ENCODE measurements around the gene JPH4. TPM values are rescaled to one million over a fixed set of nuclear protein-coding genes. Genes with fewer than 3 reads are reported as not detected.

Gene JPH4
- total RNA-seq, 4 donors from 2014 or later: 0.27 to 0.48 TPM; not detected in 2

DNA sequence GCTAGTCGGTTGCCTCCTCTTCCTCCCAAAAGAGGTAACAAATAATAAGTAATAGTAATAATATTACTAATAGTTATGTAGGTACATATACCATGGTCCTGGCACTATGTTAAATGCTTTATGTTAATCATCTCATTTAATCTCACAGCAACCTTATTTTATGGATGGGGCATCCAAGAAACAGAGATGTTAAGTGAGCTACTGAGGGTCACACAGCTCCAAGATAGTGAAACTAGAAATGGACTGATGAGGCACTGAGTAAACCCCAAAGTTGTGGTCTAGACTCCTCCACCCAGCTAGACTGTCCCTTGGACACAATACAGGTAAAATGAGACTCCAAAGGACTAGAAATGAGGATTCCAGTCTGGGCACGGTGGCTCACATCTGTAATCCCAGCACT is 42.1 kb downstream of the JPH4 start:
- Histone ChIP-seq H3K27ac (no peak overlapping the region), H3K27me3 (no peaks in the 10 kb centered on the region), H3K4me1 (peaks cover 0 to 9% (median 0%) of the 10 kb centered on the region in 4 donors), H3K4me3 (no peak overlapping the region), H3K9me3 (no peaks in the 10 kb centered on the region), H3K36me3 (no peaks in the 10 kb centered on the region)
- intact Hi-C loops (cut with DNase I; ENCODE audit: low total_unique reads): no loop called here
- WGBS, 2 donors (ENCODE audit: low coverage in 1 of 2): 90 to 100% methylated on average over 2 of the region's 2 CpGs
- TF ChIP-seq, protein P1, sequence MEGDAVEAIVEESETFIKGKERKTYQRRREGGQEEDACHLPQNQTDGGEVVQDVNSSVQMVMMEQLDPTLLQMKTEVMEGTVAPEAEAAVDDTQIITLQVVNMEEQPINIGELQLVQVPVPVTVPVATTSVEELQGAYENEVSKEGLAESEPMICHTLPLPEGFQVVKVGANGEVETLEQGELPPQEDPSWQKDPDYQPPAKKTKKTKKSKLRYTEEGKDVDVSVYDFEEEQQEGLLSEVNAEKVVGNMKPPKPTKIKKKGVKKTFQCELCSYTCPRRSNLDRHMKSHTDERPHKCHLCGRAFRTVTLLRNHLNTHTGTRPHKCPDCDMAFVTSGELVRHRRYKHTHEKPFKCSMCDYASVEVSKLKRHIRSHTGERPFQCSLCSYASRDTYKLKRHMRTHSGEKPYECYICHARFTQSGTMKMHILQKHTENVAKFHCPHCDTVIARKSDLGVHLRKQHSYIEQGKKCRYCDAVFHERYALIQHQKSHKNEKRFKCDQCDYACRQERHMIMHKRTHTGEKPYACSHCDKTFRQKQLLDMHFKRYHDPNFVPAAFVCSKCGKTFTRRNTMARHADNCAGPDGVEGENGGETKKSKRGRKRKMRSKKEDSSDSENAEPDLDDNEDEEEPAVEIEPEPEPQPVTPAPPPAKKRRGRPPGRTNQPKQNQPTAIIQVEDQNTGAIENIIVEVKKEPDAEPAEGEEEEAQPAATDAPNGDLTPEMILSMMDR (IDR thresholded peaks at IDR 0.05): no peak
- TF ChIP-seq POLR2AphosphoS5 (IDR thresholded peaks at IDR 0.05): no peak
- TF ChIP-seq POLR2A (IDR thresholded peaks at IDR 0.05): no peak
- TF ChIP-seq EP300 (IDR thresholded peaks at IDR 0.05; ENCODE audit: low read depth): no peak
- in situ Hi-C loops (cut with MboI; ENCODE audit: low pct_ligation_motif_present in 1 of 4, low pct_unique_long_range_greater_than_20kb in 1 of 4, low sequenced_read_pairs in 3 of 4): no loop called here
- DNase-seq: no peak

DNA sequence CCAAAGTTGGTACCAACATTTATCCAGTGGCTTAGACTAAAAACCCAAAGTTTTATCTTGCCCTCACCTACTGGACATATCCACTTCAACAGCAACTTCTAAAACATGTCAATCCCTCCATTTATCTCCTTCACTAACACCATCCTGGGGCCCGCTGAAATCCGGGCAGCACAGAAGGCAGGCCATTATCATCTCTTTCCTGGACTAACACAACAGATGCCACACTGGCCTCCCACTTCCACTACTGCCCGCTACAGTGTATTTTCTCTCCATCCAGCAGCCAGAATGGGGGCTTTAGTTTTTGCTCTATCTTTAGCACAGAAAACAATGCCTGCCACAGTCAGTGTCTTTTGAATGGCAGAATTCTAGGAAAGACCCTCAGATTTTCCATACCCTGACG is 42.6 kb downstream of the JPH4 start:
- Histone ChIP-seq H3K4me3 (no peak overlapping the region), H3K27ac (no peak overlapping the region), H3K36me3 (no peaks in the 10 kb centered on the region), H3K4me1 (peaks cover 0 to 9% (median 0%) of the 10 kb centered on the region in 4 donors), H3K9me3 (no peaks in the 10 kb centered on the region), H3K27me3 (no peaks in the 10 kb centered on the region)
- intact Hi-C loops (cut with DNase I; ENCODE audit: low total_unique reads) (no loop called here), in situ Hi-C loops (cut with MboI; ENCODE audit: low pct_ligation_motif_present in 1 of 4, low pct_unique_long_range_greater_than_20kb in 1 of 4, low sequenced_read_pairs in 3 of 4) (no loop called here)
- DNase-seq: no peak
- 85 to 100% methylated on average over 3 to 4 of the region's 4 CpGs for WGBS, 2 donors (ENCODE audit: low coverage in 1 of 2)
- TF ChIP-seq POLR2AphosphoS5 (IDR thresholded peaks at IDR 0.05): no peak
- TF ChIP-seq POLR2A (IDR thresholded peaks at IDR 0.05): no peak
- TF ChIP-seq, protein P1 (IDR thresholded peaks at IDR 0.05): no peak

DNA sequence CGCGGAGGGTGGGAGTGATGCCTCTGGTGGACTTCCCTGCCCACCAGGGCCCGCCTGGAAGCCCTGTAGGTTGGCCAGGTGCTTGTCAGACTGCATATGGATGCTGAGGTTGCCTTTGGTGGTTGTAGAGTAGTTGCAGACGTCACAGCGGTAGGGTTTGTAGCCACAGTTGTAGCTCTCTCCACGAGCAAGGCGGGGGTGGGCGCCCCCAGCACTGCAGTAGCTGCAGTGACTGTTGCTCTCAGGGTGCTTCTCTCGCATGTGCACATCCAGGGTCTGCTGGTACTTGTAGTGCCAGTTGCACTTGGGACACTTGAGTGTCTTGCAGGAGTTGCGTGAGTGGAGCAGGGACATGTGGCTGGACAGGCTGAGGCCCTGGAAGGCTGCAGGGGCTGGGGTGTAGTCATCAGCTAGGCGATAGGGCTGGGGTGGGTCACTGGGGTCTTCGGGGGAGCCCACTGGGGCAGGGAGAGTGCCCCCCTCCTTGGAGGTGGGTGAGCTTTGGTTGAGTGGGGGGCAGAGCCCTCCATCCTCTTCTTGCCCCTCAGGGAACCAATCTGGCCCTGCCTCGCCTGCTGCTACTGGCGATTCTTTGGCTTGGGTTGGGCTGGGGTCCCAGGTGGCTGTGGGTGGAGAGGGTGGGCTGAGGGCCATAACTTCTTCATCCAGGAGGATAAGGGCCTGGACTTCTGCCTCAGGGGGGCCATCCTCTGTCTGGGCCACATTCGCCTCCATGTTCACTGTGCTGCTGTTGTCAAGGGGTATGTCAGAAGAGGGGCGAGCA is 44.7 kb downstream of the JPH4 start:
- Histone ChIP-seq H3K4me3 (no peak overlapping the region), H3K36me3 (no peaks in the 10 kb centered on the region), H3K27ac (no peak overlapping the region), H3K9me3 (no peaks in the 10 kb centered on the region), H3K27me3 (no peaks in the 10 kb centered on the region), H3K4me1 (peaks cover 0 to 2% (median 0%) of the 10 kb centered on the region in 4 donors)
- intact Hi-C loops (cut with DNase I; ENCODE audit: low total_unique reads): no loop called here
- 91% methylated on average over 14 of the region's 16 CpGs; no CpG with 5 or more reads in 1 of the 2 donors for WGBS, 2 donors (ENCODE audit: low coverage in 1 of 2)
- no peak for DNase-seq
- in situ Hi-C loops (cut with MboI; ENCODE audit: low pct_ligation_motif_present in 1 of 4, low pct_unique_long_range_greater_than_20kb in 1 of 4, low sequenced_read_pairs in 3 of 4): no loop called here
- TF ChIP-seq, protein P1 (IDR thresholded peaks at IDR 0.05): no peak
- TF ChIP-seq POLR2A (IDR thresholded peaks at IDR 0.05) (no peak), EP300 (IDR thresholded peaks at IDR 0.05; ENCODE audit: low read depth) (no peak)

DNA sequence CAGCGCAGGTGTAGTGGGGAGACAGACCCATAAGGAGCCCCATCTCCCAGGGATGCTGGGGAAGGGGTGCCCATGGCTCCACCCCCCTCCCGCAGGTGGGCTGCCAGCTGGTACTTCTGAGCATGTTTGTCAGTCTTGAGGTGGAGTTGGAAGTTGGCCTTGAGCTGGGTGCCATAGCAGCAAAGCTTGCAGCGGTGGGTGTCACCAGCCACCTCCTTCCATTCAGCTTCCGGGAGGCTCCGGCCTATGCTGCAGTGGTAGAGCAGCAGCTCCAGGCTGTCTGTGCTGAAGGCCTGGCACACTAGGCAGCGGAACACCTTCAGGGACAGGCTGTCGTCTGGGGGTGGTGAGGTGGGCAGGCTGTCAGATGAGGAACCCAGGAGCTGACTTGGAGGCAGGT is 45.9 kb downstream of the JPH4 start:
- WGBS, 2 donors (ENCODE audit: low coverage in 1 of 2): 92 to 98% methylated on average over 2 to 7 of the region's 7 CpGs
- in situ Hi-C loops (cut with MboI; ENCODE audit: low pct_ligation_motif_present in 1 of 4, low pct_unique_long_range_greater_than_20kb in 1 of 4, low sequenced_read_pairs in 3 of 4) (no loop called here), intact Hi-C loops (cut with DNase I; ENCODE audit: low total_unique reads) (no loop called here)
- Histone ChIP-seq H3K4me3 (no peak overlapping the region), H3K4me1 (no peaks in the 10 kb centered on the region), H3K27ac (no peak overlapping the region), H3K9me3 (no peaks in the 10 kb centered on the region), H3K27me3 (no peaks in the 10 kb centered on the region), H3K36me3 (no peaks in the 10 kb centered on the region)
- no peak for TF ChIP-seq POLR2AphosphoS5 (IDR thresholded peaks at IDR 0.05)
- TF ChIP-seq POLR2A (IDR thresholded peaks at IDR 0.05): no peak
- DNase-seq: no peak

DNA sequence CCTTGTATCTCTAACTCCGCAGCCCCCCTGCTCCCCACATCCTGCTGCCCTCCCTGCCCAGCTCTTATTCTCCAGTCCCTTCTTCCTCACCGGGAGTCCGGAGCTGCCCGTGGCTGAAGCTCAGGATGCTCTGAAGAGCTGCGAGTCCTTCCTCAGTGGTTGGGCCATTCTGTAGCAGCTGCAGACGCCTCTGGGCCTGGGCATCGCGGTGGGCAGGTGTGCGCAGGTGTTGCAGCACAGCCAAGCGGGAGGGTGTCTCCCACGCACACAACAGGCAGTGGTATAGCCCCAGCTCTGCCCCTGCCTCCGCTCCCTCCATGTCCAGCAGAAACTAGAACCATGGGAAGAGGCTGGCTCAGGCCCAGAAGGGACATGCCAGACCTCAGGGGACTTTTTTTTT is 47.2 kb downstream of the JPH4 start:
- H3K27ac ChIP-seq: no peak overlapping the region
- H3K4me3 ChIP-seq: no peak overlapping the region
- DNase-seq: no peak
- intact Hi-C loops (cut with DNase I; ENCODE audit: low total_unique reads): no loop called here
- TF ChIP-seq, protein P1 (IDR thresholded peaks at IDR 0.05): no peak
- no peak for TF ChIP-seq POLR2AphosphoS5 (IDR thresholded peaks at IDR 0.05)
- no peaks in the 10 kb centered on the region for H3K36me3 ChIP-seq
- in situ Hi-C loops (cut with MboI; ENCODE audit: low pct_ligation_motif_present in 1 of 4, low pct_unique_long_range_greater_than_20kb in 1 of 4, low sequenced_read_pairs in 3 of 4): no loop called here
- H3K4me1 ChIP-seq: no peaks in the 10 kb centered on the region
- 86 to 90% methylated on average over 2 to 12 of the region's 12 CpGs for WGBS, 2 donors (ENCODE audit: low coverage in 1 of 2)
- H3K9me3 ChIP-seq: no peaks in the 10 kb centered on the region
- H3K27me3 ChIP-seq: no peaks in the 10 kb centered on the region

Measured in transverse colon (tissue), 4 donors.